GM23338 (cell line): ENCODE data around the gene NBDY. TPM values are rescaled to one million over a fixed set of nuclear protein-coding genes. Genes with fewer than 3 reads are reported as not detected.
"Not testable (repeated sequence)": the region's sequence is repeated elsewhere in the genome, so short reads cannot be mapped to it uniquely, and the experiment has no call there.

Experiments
- ATAC-seq: fragments of 200-7000 bp; cut with Tn5 transposase; 3 replicates; pipeline ENCODE4 v1.9.1; 2020
- DNase-seq: peaks from one replicate; pipeline ENCODE4 v3.0.0-alpha.2; 2015; ENCODE audit warnings: low spot score
- H2AFZ ChIP-seq: fragments of 200-600 bp; sonication (generic); 2 replicates; pipeline ENCODE4 v1.8.0; 2016; ENCODE audit warnings: antibody characterized with exemption, mild to moderate bottlenecking, moderate library complexity
- H3F3A ChIP-seq: fragments of 200-600 bp; sonication (generic); replicated peaks from 2 replicates; pipeline ENCODE4 v1.8.0; 2017; ENCODE audit warnings: antibody characterized with exemption, mixed run types, low read depth
- H3K27ac ChIP-seq: fragments of 200-600 bp; sonication (generic); 2 replicates; pipeline ENCODE4 v1.6.1; 2016; ENCODE audit warnings: low read depth
- H3K27me3 ChIP-seq: fragments of 200-600 bp; sonication (generic); 2 replicates; pipeline ENCODE4 v1.8.0; 2016; ENCODE audit warnings: mild to moderate bottlenecking, mixed run types, moderate library complexity; ENCODE audit not compliant: insufficient read depth
- H3K36me3 ChIP-seq: fragments of 200-600 bp; sonication (generic); 2 replicates; pipeline ENCODE4 v1.8.0; 2016; ENCODE audit warnings: mild to moderate bottlenecking; ENCODE audit not compliant: insufficient read depth
- H3K4me1 ChIP-seq: fragments of 200-600 bp; sonication (generic); 2 replicates; pipeline ENCODE4 v1.8.0; 2016; ENCODE audit warnings: mild to moderate bottlenecking, moderate library complexity; ENCODE audit not compliant: insufficient read depth
- H3K4me2 ChIP-seq: fragments of 200-600 bp; sonication (generic); 2 replicates; pipeline ENCODE4 v1.7.1; 2017; ENCODE audit warnings: mixed run types
- H3K4me3 ChIP-seq: fragments of 200-600 bp; sonication (generic); 2 replicates; pipeline ENCODE4 v1.6.1; 2016; ENCODE audit warnings: mixed run types
- H3K79me2 ChIP-seq: fragments of 200-600 bp; sonication (generic); replicated peaks from 2 replicates; pipeline ENCODE4 v1.8.0; 2017; ENCODE audit warnings: mild to moderate bottlenecking; ENCODE audit not compliant: insufficient read depth
- H3K9me2 ChIP-seq: fragments of 200-600 bp; sonication (generic); 2 replicates; pipeline ENCODE4 v1.8.0; 2017; ENCODE audit not compliant: insufficient read depth
- H4K20me1 ChIP-seq: fragments of 200-600 bp; sonication (generic); replicated peaks from 2 replicates; pipeline ENCODE4 v1.8.0; 2017; ENCODE audit warnings: mild to moderate bottlenecking; ENCODE audit not compliant: insufficient read depth
- H3K27ac Mint-ChIP-seq: 2 replicates; pipeline ENCODE4 v1.8.0; 2020; ENCODE audit warnings: inconsistent platforms, mild to moderate bottlenecking, moderate library complexity, mixed read lengths
- H3K27me3 Mint-ChIP-seq: 3 replicates; pipeline ENCODE4 v1.8.0; 2022; ENCODE audit warnings: low read depth, mild to moderate bottlenecking, moderate library complexity, mixed read lengths, inconsistent platforms; ENCODE audit not compliant: insufficient read depth, poor library complexity
- H3K36me3 Mint-ChIP-seq: 3 replicates; pipeline ENCODE4 v1.8.0; 2021; ENCODE audit warnings: low read depth, mild to moderate bottlenecking, inconsistent platforms, moderate library complexity, mixed read lengths
- H3K4me1 Mint-ChIP-seq: 3 replicates; pipeline ENCODE4 v1.8.0; 2020; ENCODE audit warnings: mild to moderate bottlenecking, inconsistent platforms, mixed read lengths
- H3K4me3 Mint-ChIP-seq: 3 replicates; pipeline ENCODE4 v1.8.0; 2021; ENCODE audit warnings: moderate library complexity, mild to moderate bottlenecking, inconsistent platforms, mixed read lengths
- H3K9me3 Mint-ChIP-seq: 3 replicates; pipeline ENCODE4 v1.8.0; 2020; ENCODE audit warnings: moderate library complexity, mild to moderate bottlenecking, inconsistent platforms, mixed read lengths
- CREB1 ChIP-seq: fragments of 250-450 bp; sonication (Bioruptor Pico); IDR thresholded peaks from 2 replicates; pipeline ENCODE4 v1.5.0; 2020; ENCODE audit warnings: low read depth, mild to moderate bottlenecking, moderate library complexity
- EZH2phosphoT487 ChIP-seq: fragments of 200-600 bp; sonication (generic); IDR thresholded peaks from one replicate; pipeline ENCODE4 v1.8.1; 2018; ENCODE audit warnings: antibody characterized with exemption; ENCODE audit not compliant: unreplicated experiment
- JUNB ChIP-seq: IDR thresholded peaks from one replicate; pipeline ENCODE4 v1.6.1; 2016; ENCODE audit warnings: antibody characterized with exemption; ENCODE audit not compliant: unreplicated experiment
- STAT1 ChIP-seq: IDR thresholded peaks from one replicate; pipeline ENCODE4 v1.6.1; 2016; ENCODE audit warnings: antibody characterized with exemption; ENCODE audit not compliant: unreplicated experiment
- ZNF114 ChIP-seq: fragments of 250-450 bp; sonication (Bioruptor Pico); IDR thresholded peaks from 2 replicates; pipeline ENCODE4 v1.5.0; 2020; ENCODE audit warnings: mild to moderate bottlenecking, moderate library complexity
- ZNF331 ChIP-seq: fragments of 250-450 bp; sonication (Bioruptor Pico); IDR thresholded peaks from 2 replicates; pipeline ENCODE4 v1.5.0; 2020; ENCODE audit warnings: low read depth, mild to moderate bottlenecking, moderate library complexity
- polyA plus RNA-seq: library from polyadenylated mRNA; unstranded; fragments of >200 nt; fragmentation: Nextera tagmentation; extraction: Ambion mirVana; gene quantifications from 2 replicates; pipeline ENCODE4 v1.2.1, GENCODE V29; 2016
- total RNA-seq: library from RNA; depleted of rRNA; stranded (reverse); fragments of >200 nt; shearing (Covaris generic); gene quantifications from 2 replicates; pipeline ENCODE4 v1.2.3, GENCODE V29; 2014
- TF ChIP-seq, protein P1 (sequence below): fragments of 250-450 bp; sonication (Bioruptor Pico); IDR thresholded peaks from 2 replicates; pipeline ENCODE4 v1.5.0; 2020; ENCODE audit warnings: mild to moderate bottlenecking, moderate library complexity
- TF ChIP-seq, protein P2 (sequence below), 2 experiments: fragments of 200-600 bp in 1 of 2; sonication (generic) in 1 of 2; conservative IDR thresholded peaks; 2 replicates each; pipeline versions ENCODE4 v1.5.1 to v1.6.1; 2016 to 2017; ENCODE audit warnings: antibody characterized with exemption in 2 of 2, low read depth in 2 of 2, mild to moderate bottlenecking in 2 of 2, moderate library complexity in 1 of 2
- TF ChIP-seq, protein P3 (sequence below): IDR thresholded peaks from 2 replicates; pipeline ENCODE4 v1.6.1; 2016; ENCODE audit warnings: antibody characterized with exemption

NBDY gene
- total and polyA plus RNA-seq, 2 experiments from 2014 or later = 9.6 to 206 TPM

DNA sequence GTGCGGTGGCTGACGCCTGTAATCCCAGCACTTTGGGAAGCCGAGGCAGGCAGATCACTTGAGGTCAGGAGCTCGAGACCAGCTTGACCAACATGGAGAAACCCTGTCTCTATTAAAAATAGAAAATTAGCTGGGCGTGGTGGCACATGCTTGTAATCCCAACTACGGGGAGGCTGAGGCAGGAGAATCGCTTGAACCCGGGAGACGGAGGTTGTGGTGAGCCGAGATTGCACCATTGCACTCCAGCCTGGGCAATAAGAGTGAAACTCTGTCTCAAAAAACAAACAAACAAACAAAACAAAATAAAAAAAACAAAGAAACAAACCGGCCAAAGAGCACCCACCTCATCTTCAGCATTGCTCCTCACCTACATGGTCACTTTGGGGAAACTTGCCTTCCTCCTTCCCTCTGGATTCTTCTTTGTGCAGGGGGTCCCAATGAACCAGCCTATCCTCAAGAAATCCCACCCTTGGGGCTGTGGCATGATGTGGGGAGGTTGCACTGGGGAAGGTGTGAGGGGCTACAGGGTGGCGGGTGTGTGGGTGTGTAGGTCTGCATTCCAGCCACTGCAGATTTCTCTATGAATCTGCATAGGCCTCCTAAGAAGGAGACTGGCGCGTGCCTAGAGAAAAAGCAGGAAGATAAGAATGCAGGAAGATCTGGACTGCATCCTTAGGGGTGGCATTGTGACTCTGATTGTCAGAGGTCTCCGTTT, 31.5 kb downstream of the NBDY start:
- not testable (repeated sequence) for H3K4me1 Mint-ChIP-seq, H3K36me3 Mint-ChIP-seq, H3K36me3 ChIP-seq, DNase-seq, H3K9me3 Mint-ChIP-seq, H3K27me3 Mint-ChIP-seq, H3K79me2 ChIP-seq, H3K4me3 ChIP-seq, H4K20me1 ChIP-seq, H3K4me2 ChIP-seq, H3K27ac Mint-ChIP-seq, H3K27me3 ChIP-seq, H2AFZ ChIP-seq, H3K4me1 ChIP-seq, ATAC-seq, H3K27ac ChIP-seq, H3K4me3 Mint-ChIP-seq, H3K9me2 ChIP-seq, H3F3A ChIP-seq

DNA sequence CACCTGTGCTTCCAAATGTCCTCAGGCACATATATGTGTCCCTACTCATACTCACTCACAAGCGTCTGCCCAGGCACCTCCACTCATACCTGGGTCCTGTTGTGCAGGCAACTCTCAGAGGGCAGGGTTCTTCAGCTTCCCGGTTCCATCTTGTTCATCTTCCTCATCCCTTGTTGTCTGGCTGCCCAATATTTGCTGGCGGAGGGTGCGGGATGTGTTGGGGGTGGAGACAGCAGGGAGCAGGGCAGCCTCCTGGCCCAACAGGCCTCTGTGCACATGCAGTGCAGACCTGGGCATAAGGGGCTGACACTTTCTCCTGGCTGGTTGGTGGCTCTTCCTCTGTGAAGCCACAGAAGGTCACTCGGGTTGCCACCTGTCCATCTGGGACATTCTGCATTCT, 32.1 kb downstream of the NBDY start:
- Histone ChIP-seq H4K20me1 (no peaks in the 10 kb centered on the region; the same call in 1 of the 2 replicates), H3K79me2 (peaks cover 9% of the 10 kb centered on the region; the same call in 1 of the 2 replicates), H3K27me3 (no peaks in the 10 kb centered on the region), H3K4me3 (no peak overlapping the region), H3K27ac (no peak overlapping the region), H2AFZ (no peak overlapping the region), H3K36me3 (no peaks in the 10 kb centered on the region), H3K4me1 (no peaks in the 10 kb centered on the region), H3F3A (no peaks in the 10 kb centered on the region), H3K4me2 (no peak overlapping the region), H3K9me2 (no peaks in the 10 kb centered on the region)
- no peak for ATAC-seq
- peaks cover 12% of the 10 kb centered on the region for H3K36me3 Mint-ChIP-seq
- no peaks in the 10 kb centered on the region for H3K9me3 Mint-ChIP-seq
- no peak overlapping the region for H3K4me3 Mint-ChIP-seq
- H3K27me3 Mint-ChIP-seq = peaks cover 3% of the 10 kb centered on the region
- DNase-seq = no peak
- peaks cover 11% of the 10 kb centered on the region; the same call in 2 of the 3 replicates for H3K4me1 Mint-ChIP-seq
- no peak overlapping the region for H3K27ac Mint-ChIP-seq
- TF ChIP-seq, protein P1, sequence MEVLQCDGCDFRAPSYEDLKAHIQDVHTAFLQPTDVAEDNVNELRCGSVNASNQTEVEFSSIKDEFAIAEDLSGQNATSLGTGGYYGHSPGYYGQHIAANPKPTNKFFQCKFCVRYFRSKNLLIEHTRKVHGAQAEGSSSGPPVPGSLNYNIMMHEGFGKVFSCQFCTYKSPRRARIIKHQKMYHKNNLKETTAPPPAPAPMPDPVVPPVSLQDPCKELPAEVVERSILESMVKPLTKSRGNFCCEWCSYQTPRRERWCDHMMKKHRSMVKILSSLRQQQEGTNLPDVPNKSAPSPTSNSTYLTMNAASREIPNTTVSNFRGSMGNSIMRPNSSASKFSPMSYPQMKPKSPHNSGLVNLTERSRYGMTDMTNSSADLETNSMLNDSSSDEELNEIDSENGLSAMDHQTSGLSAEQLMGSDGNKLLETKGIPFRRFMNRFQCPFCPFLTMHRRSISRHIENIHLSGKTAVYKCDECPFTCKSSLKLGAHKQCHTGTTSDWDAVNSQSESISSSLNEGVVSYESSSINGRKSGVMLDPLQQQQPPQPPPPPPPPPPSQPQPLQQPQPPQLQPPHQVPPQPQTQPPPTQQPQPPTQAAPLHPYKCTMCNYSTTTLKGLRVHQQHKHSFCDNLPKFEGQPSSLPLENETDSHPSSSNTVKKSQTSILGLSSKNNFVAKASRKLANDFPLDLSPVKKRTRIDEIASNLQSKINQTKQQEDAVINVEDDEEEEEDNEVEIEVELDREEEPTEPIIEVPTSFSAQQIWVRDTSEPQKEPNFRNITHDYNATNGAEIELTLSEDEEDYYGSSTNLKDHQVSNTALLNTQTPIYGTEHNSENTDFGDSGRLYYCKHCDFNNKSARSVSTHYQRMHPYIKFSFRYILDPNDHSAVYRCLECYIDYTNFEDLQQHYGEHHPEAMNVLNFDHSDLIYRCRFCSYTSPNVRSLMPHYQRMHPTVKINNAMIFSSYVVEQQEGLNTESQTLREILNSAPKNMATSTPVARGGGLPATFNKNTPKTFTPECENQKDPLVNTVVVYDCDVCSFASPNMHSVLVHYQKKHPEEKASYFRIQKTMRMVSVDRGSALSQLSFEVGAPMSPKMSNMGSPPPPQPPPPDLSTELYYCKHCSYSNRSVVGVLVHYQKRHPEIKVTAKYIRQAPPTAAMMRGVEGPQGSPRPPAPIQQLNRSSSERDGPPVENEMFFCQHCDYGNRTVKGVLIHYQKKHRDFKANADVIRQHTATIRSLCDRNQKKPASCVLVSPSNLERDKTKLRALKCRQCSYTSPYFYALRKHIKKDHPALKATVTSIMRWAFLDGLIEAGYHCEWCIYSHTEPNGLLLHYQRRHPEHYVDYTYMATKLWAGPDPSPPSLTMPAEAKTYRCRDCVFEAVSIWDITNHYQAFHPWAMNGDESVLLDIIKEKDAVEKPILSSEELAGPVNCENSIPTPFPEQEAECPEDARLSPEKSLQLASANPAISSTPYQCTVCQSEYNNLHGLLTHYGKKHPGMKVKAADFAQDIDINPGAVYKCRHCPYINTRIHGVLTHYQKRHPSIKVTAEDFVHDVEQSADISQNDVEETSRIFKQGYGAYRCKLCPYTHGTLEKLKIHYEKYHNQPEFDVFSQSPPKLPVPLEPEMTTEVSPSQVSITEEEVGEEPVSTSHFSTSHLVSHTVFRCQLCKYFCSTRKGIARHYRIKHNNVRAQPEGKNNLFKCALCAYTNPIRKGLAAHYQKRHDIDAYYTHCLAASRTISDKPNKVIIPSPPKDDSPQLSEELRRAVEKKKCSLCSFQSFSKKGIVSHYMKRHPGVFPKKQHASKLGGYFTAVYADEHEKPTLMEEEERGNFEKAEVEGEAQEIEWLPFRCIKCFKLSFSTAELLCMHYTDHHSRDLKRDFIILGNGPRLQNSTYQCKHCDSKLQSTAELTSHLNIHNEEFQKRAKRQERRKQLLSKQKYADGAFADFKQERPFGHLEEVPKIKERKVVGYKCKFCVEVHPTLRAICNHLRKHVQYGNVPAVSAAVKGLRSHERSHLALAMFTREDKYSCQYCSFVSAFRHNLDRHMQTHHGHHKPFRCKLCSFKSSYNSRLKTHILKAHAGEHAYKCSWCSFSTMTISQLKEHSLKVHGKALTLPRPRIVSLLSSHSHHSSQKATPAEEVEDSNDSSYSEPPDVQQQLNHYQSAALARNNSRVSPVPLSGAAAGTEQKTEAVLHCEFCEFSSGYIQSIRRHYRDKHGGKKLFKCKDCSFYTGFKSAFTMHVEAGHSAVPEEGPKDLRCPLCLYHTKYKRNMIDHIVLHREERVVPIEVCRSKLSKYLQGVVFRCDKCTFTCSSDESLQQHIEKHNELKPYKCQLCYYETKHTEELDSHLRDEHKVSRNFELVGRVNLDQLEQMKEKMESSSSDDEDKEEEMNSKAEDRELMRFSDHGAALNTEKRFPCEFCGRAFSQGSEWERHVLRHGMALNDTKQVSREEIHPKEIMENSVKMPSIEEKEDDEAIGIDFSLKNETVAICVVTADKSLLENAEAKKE (CRISPR knock-in tag) = no peak
- TF ChIP-seq ZNF331 (CRISPR knock-in tag) (no peak), ZNF114 (CRISPR knock-in tag) (no peak), STAT1 (no peak), CREB1 (CRISPR knock-in tag) (no peak), EZH2phosphoT487 (no peak), JUNB (no peak)
- TF ChIP-seq, protein P2, sequence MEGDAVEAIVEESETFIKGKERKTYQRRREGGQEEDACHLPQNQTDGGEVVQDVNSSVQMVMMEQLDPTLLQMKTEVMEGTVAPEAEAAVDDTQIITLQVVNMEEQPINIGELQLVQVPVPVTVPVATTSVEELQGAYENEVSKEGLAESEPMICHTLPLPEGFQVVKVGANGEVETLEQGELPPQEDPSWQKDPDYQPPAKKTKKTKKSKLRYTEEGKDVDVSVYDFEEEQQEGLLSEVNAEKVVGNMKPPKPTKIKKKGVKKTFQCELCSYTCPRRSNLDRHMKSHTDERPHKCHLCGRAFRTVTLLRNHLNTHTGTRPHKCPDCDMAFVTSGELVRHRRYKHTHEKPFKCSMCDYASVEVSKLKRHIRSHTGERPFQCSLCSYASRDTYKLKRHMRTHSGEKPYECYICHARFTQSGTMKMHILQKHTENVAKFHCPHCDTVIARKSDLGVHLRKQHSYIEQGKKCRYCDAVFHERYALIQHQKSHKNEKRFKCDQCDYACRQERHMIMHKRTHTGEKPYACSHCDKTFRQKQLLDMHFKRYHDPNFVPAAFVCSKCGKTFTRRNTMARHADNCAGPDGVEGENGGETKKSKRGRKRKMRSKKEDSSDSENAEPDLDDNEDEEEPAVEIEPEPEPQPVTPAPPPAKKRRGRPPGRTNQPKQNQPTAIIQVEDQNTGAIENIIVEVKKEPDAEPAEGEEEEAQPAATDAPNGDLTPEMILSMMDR (conservative IDR thresholded peaks at IDR 0.05; ENCODE audit: low read depth in 2 of 2) = no peak
- TF ChIP-seq, protein P3, sequence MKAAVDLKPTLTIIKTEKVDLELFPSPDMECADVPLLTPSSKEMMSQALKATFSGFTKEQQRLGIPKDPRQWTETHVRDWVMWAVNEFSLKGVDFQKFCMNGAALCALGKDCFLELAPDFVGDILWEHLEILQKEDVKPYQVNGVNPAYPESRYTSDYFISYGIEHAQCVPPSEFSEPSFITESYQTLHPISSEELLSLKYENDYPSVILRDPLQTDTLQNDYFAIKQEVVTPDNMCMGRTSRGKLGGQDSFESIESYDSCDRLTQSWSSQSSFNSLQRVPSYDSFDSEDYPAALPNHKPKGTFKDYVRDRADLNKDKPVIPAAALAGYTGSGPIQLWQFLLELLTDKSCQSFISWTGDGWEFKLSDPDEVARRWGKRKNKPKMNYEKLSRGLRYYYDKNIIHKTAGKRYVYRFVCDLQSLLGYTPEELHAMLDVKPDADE = no peak
